NCI-H2029 treated with DMSO at 0.1 percent for 48 hours (cell line): ENCODE results near the gene TUSC7.

ENCODE experiments used
- DNase-seq: peaks from one replicate; lab custom pipeline; 2025; lab: John Stamatoyannopoulos, UW

TUSC7 gene

DNA sequence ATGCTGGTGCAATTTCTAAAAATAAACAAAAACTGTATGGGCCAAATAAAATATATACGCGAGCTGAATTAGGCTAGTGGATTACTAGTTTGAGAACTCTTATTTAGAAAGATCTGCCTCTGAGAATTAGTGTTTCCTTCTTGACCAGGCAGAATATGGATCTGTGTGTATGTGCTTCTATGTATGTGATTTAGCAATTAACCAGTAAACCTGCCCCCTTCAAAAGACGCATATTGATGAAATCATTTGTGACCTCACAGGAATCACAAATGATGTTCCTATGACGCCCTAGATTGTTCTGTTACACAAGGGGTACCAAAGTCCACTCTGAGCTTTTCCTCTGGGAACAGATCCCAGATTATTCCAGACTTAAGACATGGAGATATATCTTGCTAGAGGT lies at the start of gene TUSC7:
TUSC7 (plus strand) TSS at position 301 of the 400 bp plus-strand sequence.
- no peak for DNase-seq

DNA sequence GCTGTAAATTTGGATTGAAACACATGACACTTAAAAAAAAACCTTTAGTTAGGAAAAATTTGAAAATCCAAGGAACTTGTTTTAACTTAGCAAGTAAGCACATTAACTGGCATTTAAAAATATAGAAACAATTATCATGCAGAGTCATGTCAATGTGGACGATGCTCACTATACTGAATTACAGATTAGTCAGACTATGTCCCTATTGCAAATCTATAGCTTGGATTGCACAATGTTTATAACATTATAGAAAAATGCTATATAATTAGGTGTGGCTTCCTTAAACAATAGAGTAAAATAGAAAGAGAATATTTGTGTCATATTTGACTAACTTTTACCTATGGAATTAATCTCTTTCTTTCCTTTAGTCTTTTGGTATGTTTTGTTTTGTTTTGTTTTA lies 48.4 kb upstream of the TUSC7 start:
- DNase-seq = no peak

GRCh38 chr3:116663161-116664110 lies 46.1 kb upstream of the TUSC7 start:
- no peak for DNase-seq

GRCh38 chr3:116667324-116667723 lies 42.3 kb upstream of the TUSC7 start:
- no peak for DNase-seq

DNA sequence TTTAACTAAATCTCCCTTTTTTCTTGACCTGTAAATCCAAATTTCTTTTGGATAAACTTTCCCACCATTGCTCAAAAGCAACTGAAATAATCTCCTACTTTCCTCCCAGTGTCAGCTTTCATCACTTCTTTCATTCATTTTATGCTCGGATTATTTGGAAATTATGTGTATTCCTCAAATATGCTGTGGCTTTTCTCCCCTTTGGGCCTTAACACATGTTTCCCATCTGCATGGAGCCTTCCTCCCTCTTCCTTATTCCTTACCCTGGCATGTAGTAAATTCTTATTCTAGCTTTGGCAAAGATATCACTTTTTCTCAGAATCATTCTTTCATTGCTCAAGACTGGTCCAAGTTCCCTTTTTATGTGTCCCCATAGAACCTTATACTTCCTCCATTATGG lies 41.8 kb upstream of the TUSC7 start:
- DNase-seq = no peak

GRCh38 chr3:116669576-116669975 lies 40.0 kb upstream of the TUSC7 start:
- DNase-seq = no peak

- DNase-seq = no peak
These were observed 38.4 kb upstream of the TUSC7 start for GRCh38 chr3:116671151-116671550.

DNA sequence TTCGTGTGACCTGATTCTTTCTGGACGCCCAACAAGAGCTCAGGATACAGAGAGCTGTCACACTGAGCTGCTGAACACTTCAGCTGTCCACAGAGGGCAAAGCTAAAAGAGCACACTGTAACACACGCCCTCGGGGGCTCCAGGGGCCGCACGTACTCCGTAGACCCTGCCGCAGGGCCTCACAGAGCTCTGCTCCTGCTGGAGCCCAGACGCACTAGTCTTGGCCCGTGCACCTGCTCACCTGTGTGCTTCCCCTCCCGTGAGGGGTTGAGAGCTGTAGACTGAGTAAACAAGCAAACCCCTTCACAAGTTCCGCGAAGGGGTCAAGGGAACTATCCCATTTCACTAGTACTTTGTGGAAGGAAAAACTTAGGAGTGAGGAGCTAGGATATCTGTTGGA lies 30.7 kb upstream of the TUSC7 start:
- no peak for DNase-seq

DNA sequence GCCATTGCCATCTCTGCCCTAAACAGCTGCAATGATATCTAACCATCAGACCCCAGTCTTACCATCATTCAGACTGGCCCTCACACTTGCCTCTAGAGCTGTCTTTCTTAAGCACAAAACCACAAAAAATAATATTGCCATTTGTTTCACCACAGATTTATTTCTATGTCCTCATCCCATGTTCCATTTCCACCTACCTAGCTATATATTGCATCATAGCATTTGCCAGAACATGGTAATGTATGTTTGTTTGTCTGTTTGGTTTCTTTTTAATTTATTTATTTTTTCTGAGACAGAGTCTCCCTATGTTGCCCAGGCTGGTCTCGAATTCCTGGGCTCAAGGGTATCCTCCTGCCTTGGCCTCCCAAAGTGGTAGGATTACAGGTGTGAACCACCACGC lies 18.5 kb upstream of the TUSC7 start:
- DNase-seq = no peak

- DNase-seq = no peak
These were observed 8.5 kb upstream of the TUSC7 start for GRCh38 chr3:116701070-116701469.

GRCh38 chr3:116702334-116702733 lies 7.2 kb upstream of the TUSC7 start:
- no peak for DNase-seq

DNA sequence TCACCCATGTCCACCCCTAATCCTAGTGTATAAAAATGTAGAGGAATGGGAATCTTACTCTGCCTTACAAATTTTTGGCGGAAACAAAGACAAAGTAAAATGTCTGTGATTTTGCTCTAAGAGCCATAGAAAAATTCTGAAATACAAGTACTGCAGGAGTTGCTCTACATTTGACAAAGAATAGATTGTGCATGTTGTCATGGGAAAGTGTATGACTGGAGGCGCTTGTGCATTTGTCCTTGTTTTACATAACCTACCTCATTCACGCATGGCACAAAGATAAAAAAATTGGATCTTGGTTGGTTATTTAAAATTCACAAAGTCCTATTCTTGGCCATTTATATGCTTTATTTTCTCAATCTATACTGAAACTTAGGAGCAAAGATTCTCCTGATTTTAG lies 2.0 kb upstream of the TUSC7 start:
- no peak for DNase-seq

- DNase-seq = no peak
These were observed 6.9 kb downstream of the TUSC7 start for GRCh38 chr3:116716490-116716889.

DNA sequence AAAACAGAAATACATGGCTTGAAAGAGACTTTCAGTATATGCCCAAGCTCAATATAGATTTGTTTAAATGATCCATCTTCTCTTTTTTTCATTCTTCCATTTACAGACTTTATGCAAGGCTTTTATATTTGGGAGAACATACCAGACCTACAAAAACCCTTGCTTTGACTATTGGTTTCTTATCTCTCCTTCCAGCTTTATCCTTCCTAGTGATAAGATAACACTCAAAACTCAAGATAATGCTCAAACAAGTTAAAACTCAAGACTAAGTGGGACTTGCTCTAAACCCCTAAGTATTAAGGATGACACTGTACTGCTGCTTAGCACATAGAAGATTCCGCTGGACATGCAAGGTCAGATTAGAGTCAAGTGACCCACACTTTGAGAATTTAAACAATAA lies 8.0 kb downstream of the TUSC7 start:
- DNase-seq = no peak

- no peak for DNase-seq
These were observed 18.9 kb downstream of the TUSC7 start for GRCh38 chr3:116728454-116728853.

- no peak for DNase-seq
These were observed 24.7 kb downstream of the TUSC7 start for GRCh38 chr3:116734243-116734642.

- no peak for DNase-seq
These were observed 30.1 kb downstream of the TUSC7 start for GRCh38 chr3:116739678-116740077.

DNA sequence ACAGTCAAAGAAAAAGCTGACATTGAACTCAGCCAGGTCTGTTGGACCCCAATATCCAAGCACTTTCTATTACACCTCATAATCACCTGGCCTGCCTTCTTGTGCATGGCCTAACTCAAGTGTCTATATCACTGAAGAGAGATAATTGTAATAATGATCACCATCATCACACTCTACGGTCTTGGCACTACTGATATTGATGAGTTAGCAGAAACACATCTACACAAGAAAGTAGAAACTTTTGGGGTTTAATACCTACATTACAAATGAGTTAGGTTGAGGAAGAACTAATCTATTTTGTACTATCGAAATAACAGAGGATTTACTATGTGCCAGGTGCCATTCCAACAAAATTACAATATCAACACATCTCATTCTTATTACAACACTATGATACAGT lies 30.7 kb downstream of the TUSC7 start:
- no peak for DNase-seq

- no peak for DNase-seq
These were observed 31.9 kb downstream of the TUSC7 start for GRCh38 chr3:116741467-116741866.

DNA sequence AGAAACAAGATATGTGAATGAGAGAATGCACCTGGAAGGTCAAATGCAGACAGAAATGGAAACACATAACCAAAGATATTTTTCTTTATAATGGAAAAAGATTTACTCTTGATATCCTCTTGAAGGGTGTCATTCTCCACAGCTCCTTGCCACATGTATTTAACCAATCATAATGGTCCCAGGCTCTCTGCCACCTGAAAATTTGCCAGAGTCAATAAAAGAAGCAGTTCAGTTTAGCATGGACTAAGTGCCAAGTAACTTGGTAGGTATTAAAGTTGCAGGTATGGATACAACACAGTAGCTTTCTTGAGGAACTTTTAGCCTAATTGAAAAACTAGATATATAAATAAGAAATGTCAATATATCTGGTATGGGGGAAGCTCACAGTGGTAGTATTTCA lies 33.5 kb downstream of the TUSC7 start:
- no peak for DNase-seq

DNA sequence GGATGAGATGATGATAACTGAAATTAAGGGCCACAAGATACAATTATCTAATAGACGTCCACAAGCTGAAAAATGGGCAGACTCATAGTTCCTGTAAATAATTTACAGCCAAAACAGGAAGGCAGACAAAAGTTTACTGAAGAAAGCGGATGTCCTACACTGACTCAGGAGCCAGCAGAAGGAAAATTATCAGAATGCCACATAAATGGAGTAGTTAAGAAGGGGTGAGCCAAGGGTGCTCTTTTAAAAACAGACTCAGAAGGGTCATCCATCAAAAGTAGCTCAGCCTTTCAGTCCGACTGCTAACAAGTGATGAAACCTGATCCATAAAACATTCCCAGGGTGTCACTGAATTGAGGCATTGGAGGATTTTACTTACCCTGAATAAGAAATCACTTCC lies 39.8 kb downstream of the TUSC7 start:
- no peak for DNase-seq

DNA sequence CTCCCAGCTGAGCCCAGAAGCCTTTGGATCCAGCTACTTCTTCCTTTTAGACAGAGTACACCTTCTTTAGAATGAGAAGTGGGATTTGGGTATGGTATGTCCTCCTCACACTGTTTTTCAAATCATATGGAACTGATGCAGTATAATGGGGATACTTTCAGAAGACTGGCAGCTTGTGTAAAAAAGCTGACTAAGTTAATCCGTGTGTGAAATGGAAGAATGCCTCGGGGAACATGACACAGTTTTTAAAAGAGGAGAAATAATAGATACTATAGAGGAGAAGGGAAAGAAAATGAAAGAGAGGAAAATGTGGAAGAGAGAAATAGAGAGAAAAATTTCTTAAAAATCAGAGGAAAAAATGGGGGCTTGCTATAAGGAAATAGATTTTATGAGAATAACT lies 47.7 kb downstream of the TUSC7 start:
- no peak for DNase-seq

DNA sequence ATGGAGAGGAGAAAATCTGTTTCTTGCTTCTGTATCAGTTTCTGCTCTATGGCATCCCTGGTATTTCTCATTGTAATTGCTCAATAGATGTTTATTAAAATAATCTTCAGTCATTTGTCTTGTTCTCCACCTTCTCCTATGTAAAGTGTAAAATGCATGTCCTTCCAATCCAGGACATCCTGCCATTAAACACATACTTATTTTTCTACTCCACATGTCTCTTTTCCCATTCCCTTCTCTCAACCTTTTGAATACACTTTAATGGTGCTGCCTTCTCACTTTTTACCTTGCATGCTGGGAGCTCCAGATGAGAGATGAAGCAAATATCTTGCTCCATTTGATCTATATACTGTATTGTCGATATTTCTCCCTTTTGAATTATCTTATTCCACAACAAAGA lies 49.7 kb downstream of the TUSC7 start:
- DNase-seq = no peak
